HepG2 (cell line): ENCODE results near the gene GBP3. TPM values are rescaled to one million over a fixed set of nuclear protein-coding genes. Genes with fewer than 3 reads are reported as not detected.

Experiments used
- CREB3 ChIP-seq: sonication (generic); formaldehyde crosslinking; IDR thresholded peaks from 2 replicates; pipeline ENCODE4 v1.5.0; 2020; ENCODE audit warnings: missing genetic modification reagents
- FOSL1 ChIP-seq: sonication (generic); formaldehyde crosslinking; IDR thresholded peaks from 2 replicates; pipeline ENCODE4 v1.9.0; 2021; ENCODE audit warnings: missing genetic modification reagents, borderline replicate concordance
- GATAD2A ChIP-seq: IDR thresholded peaks from 2 replicates; pipeline ENCODE4 v1.6.1; 2016
- HMG20A ChIP-seq: IDR thresholded peaks from 2 replicates; pipeline ENCODE4 v1.6.1; 2016; ENCODE audit warnings: borderline replicate concordance
- IRF9 ChIP-seq: sonication (generic); formaldehyde crosslinking; IDR thresholded peaks from 2 replicates; pipeline ENCODE4 v1.8.0; 2022; ENCODE audit warnings: missing genetic modification reagents, mild to moderate bottlenecking, borderline replicate concordance
- KLF12 ChIP-seq: sonication (generic); formaldehyde crosslinking; IDR thresholded peaks from 2 replicates; pipeline ENCODE4 v1.4.0; 2020; ENCODE audit warnings: missing genetic modification reagents, borderline replicate concordance
- MAF1 ChIP-seq: sonication (generic); formaldehyde crosslinking; IDR thresholded peaks from 2 replicates; pipeline ENCODE4 v1.5.0; 2020; ENCODE audit warnings: missing genetic modification reagents, borderline replicate concordance
- MED8 ChIP-seq: sonication (generic); formaldehyde crosslinking; IDR thresholded peaks from 2 replicates; pipeline ENCODE4 v1.8.1; 2023; ENCODE audit warnings: mild to moderate bottlenecking, missing genetic modification reagents; ENCODE audit not compliant: insufficient replicate concordance
- NR2F2 ChIP-seq: IDR thresholded peaks from 2 replicates; pipeline ENCODE4 v1.6.1; 2012; ENCODE audit warnings: low read depth, inconsistent platforms, borderline replicate concordance
- NR2F6 ChIP-seq, 2 experiments: IDR thresholded peaks; 2 replicates each; pipeline ENCODE4 v1.6.1; 2016; ENCODE audit warnings: antibody characterized with exemption in 1 of 2, mild to moderate bottlenecking in 1 of 2
- PRPF4 ChIP-seq: fragments of 200-400 bp; formaldehyde crosslinking; IDR thresholded peaks from 2 replicates; pipeline ENCODE4 v1.6.1; 2016; ENCODE audit warnings: low read length, low read depth; ENCODE audit not compliant: poor library complexity, severe bottlenecking
- PTBP1 ChIP-seq: fragments of 200-400 bp; formaldehyde crosslinking; IDR thresholded peaks from 2 replicates; pipeline ENCODE4 v1.6.1; 2018; ENCODE audit warnings: low read length, low read depth; ENCODE audit not compliant: poor library complexity, severe bottlenecking
- REPIN1 ChIP-seq: sonication (generic); formaldehyde crosslinking; IDR thresholded peaks from 2 replicates; pipeline ENCODE4 v1.8.0; 2022; ENCODE audit warnings: missing genetic modification reagents, low read depth, mild to moderate bottlenecking, borderline replicate concordance
- ZHX1 ChIP-seq: sonication (generic); formaldehyde crosslinking; IDR thresholded peaks from 2 replicates; pipeline ENCODE4 v1.8.1; 2022; ENCODE audit warnings: low read depth, mild to moderate bottlenecking, missing genetic modification reagents
- ZNF180 ChIP-seq: sonication (generic); formaldehyde crosslinking; IDR thresholded peaks from 2 replicates; pipeline ENCODE4 v1.4.0; 2020; ENCODE audit warnings: low read depth, missing genetic modification reagents, borderline replicate concordance
- ZNF274 ChIP-seq: sonication (generic); formaldehyde crosslinking; IDR thresholded peaks from 2 replicates; pipeline ENCODE4 v1.5.1; 2020; ENCODE audit warnings: mild to moderate bottlenecking, missing genetic modification reagents
- ZNF788 ChIP-seq: sonication (generic); formaldehyde crosslinking; IDR thresholded peaks from 2 replicates; pipeline ENCODE4 v1.5.0; 2020; ENCODE audit warnings: mild to moderate bottlenecking, missing genetic modification reagents, borderline replicate concordance
- ZSCAN20 ChIP-seq: sonication (generic); formaldehyde crosslinking; IDR thresholded peaks from 2 replicates; pipeline ENCODE4 v1.4.0; 2020; ENCODE audit warnings: missing genetic modification reagents, mild to moderate bottlenecking, borderline replicate concordance
- polyA plus RNA-seq, 8 experiments: library from polyadenylated mRNA; depleted of rRNA in 3 of 8; stranded (reverse) in 7 of 8; unstranded in 1 of 8; fragments of >200 nt; fragmentation: Illumina TruSeq in 4 of 8; extraction: Trizol in 4 of 8; gene quantifications; 2 replicates each; pipeline versions ENCODE4 v1.2.1 to v1.2.3, GENCODE V29; 2011 to 2016; ENCODE audit warnings: low read depth in 4 of 8, missing spikeins in 1 of 8, mixed read lengths in 1 of 8; ENCODE audit not compliant: insufficient read depth in 1 of 8
- total RNA-seq, 5 experiments: library from RNA; depleted of rRNA; stranded (reverse); fragments of >200 nt; fragmentation: Illumina TruSeq; extraction: Trizol; gene quantifications; 2 replicates each; pipeline ENCODE4 v1.2.3, GENCODE V29; 2016; ENCODE audit warnings: low read depth in 1 of 5

The GBP3 gene
- total and polyA plus RNA-seq, 2 of the 13 experiments (the other 11 are each of a cell fraction or from before 2014, with no cell fraction given), result 0.16 to 0.46 TPM

GRCh38 chr1:89044970-89045721, 22.5 kb upstream of the GBP3 start (continued):
- TF ChIP-seq CREB3 (CRISPR knock-in tag) (no peak), MAF1 (CRISPR knock-in tag) (no peak), ZNF788 (CRISPR knock-in tag) (no peak), ZNF180 (CRISPR knock-in tag) (no peak), ZSCAN20 (CRISPR knock-in tag) (0 out of 2 replicates have a peak, but pooled peaks have one; percentile 40), PTBP1 (no peak), NR2F2 (peak; percentile 79), PRPF4 (no peak), IRF9 (CRISPR knock-in tag) (no peak), HMG20A (peak; percentile 91), NR2F6 (IDR thresholded peaks at IDR 0.05) (peak; percentile 84), NR2F6 (CRISPR knock-in tag; IDR thresholded peaks at IDR 0.05) (peak; percentile 87), REPIN1 (CRISPR knock-in tag) (0 out of 2 replicates have a peak, but pooled peaks have one; percentile 24), KLF12 (CRISPR knock-in tag) (0 out of 2 replicates have a peak, but pooled peaks have one; percentile 37), MED8 (CRISPR knock-in tag) (no peak), ZNF274 (CRISPR knock-in tag) (no peak), ZHX1 (CRISPR knock-in tag) (no peak), FOSL1 (CRISPR knock-in tag) (peak; percentile 60; the same call in 1 of the 2 replicates), GATAD2A (CRISPR knock-in tag) (peak; percentile 98)
